GF-D8 (cell line): ENCODE measurements around the gene DPCD.
"Not testable (repeated sequence)": the region's sequence is repeated elsewhere in the genome, so short reads cannot be mapped to it uniquely, and the experiment has no call there.

ENCODE experiments used
- DNase-seq: peaks from one replicate; lab custom pipeline; 2025; lab: John Stamatoyannopoulos, UW

DPCD gene

DNA sequence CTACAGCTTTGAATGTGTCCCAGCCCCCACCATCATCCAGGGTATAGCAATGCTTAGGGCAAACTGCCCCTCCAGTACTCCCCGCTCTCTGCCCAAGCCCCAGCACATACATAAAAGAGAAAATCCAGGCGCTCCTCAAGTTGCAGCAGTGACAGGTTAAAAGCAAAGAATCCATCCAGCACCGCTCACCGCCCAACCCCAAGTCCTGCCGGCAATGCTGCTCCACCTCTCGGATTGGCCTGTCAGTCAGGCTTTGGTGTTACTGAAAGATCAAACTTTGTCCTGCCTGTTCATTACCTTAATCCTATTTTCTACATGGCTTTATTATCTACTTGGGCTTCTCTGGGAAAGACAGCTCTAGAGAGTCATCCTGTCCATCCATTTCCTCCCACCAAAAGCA, 31.9 kb downstream of the DPCD start:
- DNase-seq: no peak

DNA sequence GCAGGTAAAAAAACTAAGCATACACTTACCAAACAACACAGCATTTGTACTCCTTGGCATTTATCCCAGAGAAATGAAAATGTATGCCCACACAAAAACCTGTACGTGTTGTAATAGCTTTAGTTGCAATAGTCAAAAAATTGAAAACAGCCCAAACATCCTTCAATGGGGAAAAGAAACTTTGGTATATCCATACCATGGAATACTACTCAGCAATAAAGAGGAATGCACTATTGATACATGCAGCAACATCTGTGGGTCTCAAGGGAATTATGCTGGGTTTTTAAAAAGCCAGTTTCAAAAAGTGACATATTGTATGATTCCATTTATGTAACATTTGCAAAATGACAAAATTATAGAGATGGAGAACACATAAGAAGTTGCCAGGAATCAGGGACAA, 35.4 kb downstream of the DPCD start:
- no peak for DNase-seq

DNA sequence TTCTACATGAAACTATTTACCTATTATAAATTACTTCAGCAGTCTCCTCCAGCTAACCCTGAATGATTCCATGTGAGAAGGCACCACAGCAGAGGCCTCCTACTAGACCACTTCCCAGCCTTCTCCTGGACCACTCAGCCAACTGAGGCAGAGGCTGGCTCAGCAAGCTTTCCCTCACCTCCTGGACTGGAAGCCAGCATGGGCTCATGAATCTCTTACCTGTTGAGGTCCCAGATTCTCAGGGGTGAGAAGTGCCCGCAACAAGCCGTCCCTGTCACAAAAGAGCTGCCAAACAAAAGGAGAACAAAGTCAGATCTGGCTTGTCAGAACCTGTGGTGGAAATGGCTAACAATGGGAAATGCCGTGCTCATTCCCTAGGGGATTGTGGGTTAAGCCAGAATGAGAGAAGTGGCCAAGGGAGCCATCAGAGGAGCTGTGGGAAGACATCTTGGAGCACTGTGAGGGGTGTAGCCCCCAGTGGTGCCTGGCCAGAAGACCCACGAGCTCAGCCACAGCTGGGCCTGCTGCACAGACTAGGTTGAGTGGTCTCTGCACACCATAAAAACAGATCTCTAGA, 36.5 kb downstream of the DPCD start:
- no peak for DNase-seq

DNA sequence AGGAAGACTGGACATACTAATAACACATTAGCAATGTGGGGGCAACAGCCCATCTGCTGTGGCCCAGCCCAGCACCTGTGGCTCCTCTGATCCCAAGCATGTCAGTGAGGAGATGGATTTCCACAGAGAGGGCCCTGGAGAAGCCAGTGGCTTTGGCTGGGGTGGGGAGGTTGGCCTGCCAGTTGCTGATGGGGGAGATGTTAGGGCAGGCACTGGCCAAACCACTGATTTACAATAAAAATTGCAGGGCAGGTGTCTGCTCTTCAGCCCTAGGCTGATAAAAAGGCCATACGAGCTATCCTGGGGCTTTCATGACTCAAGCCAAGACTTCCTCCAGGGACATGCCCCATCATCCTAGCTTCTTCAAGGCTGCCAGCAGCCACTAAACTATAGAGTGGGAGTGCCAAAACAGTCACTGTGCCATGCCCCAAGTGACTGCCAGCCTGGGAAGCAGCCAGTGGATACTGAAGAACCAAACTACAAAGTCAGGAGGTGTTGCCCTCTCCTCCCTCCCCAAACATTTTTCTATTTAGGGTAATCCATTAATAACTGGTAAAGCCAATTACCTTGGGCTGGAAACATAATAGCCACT, 37.8 kb downstream of the DPCD start:
- DNase-seq: no peak

DNA sequence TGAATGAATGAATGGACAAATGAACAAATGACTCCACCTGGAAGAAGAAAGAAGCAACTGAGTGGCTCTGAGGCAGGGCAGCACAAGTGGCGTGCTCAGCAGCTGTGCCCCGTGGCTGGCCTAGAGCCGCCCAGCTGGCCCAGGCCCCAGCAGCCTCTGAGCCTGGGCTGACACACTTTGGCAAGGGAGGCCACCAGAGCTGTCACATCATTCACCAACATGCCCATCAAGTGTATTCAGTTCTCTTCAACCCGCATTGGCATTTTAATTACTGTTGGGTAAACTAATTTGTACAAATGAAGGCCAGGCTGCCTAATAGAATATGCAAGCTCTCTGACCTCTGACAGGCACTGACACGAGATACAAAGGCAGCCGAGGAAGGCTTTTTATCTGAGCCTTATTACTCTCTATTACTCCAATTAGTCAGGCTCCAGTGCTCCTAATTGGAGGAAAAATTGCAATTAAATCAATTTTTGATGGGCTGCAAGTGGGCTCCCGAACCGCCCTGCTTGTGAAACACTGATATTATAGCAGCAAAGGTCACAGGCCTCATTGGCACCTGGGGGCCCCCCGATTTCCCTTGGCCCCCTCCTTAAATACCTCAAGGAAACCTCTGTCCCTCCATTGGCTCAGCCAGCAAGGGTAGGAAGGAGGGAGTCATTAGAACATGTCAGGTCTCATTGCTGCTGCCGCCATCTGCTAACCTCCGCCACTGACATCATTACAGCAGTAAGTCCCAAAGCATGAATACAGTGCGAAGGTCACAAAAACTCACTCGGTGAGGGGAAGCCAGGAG, 41.9 kb downstream of the DPCD start:
- DNase-seq: no peak

DNA sequence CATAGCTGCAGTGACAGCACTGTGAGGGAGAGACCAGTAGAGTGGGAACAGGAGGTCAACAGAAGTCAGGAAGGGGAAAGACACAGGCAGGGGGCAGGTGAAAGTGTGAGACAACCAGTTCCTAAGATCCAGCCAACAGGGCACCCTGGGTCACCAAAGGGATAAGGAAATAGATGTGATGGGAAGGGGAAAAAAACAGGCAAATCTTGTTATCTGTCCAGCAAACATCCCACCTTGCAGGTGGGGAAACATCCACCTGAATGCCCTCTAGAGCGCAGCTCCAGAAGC, 42.5 kb downstream of the DPCD start:
- no peak for DNase-seq

DNA sequence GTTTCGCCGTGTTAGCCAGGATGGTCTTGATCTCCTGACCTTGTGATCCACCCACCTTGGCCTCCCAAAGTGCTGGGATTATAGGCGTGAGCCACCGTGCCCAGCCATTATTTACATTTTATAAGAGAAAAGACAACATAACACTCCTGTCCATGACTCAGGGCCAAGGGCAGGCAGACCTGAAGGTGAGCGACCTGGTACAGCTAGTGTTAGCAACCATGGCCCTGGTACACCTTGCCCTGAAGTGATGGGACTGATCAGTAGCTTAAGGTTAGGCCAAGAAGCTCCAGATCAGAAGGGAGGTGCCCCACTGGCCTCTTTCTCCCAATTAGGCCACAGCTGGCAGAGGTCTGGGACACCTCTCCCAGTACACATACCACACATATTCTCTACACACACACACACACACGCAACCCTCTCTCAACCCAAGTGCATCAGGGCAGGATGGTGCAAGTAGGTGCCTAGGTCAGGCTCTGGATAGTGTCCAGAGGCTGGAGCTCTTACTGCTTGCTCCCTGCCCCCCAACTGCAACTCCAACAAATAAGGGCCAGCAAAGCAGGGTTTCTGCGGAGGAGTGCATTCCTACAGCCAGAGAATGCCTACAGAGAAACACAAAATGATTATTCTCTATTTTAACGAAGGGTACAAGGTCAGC, 43.8 kb downstream of the DPCD start:
- DNase-seq: no peak

DNA sequence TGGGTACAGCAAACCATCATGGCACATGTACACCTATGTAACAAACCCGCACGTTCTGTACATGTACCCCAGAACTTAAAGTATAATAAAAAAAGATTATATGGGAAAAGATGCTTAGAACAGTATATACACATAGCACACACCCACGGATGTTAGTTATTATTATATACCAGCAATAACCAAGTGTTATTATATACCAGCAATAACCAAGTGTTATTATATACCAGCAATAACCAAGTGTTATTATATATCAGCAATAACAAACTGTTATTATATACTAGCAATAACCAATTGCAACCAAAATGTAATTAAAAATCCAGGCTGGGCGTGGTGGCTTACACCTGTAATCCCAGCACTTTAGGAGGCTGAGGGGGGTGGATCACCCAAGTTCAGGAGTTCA, 45.4 kb downstream of the DPCD start:
- not testable (repeated sequence) for DNase-seq

DNA sequence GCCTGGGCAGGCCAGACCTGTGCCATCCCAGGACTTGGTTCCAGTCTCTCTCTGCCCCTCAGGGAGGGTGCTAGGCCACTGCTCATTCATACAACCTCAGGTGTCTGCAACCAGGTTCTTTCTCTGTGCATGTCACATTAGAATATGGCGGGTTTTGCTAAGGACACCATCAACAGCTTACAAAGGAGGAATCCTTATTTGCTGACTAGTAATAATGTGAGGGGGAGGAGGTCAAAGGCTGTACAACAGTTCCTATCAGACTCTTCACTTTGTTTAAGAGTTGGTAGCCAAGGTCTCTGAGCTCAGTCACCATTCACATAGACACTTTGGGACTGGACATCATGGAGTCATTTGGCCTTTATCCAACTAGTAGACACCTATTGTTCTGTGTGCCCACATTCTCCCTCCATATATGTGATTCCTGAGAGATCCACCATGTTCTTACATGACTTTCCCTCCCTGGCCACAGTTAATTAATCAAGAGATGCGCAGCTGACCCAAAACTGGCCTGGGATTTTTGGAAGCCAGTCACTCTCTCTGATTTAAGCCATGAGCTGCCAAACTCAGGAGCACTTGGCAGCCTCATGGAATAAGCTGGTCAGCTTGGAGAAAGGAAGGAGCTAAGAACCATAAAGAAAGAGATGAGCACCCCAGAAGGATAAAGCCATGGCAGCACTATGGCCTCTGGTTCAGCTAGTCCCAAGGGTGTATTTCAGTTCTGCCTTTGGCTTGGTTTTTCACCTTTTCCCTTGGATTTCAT, 51.2 kb downstream of the DPCD start:
- DNase-seq: no peak

DNA sequence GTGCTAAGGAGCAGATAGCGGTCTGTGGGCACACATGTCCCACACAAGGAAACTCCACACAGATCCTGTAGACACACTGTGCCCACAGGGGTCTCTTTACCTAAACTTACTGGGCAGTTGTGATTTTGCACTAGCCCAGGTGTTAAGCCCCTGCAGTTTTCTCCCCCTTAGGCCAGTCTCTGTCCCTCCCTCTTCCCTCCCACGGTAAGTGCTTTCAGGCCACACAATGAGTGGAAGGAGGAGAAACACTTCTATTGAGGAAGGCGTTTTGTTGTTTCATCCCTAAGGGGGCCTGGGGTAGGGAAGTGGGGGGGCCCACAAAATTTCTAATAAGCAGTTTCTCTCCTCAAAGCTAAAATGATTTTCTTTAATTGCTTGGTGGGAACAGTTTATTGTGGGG, 55.4 kb downstream of the DPCD start:
- no peak for DNase-seq

DNA sequence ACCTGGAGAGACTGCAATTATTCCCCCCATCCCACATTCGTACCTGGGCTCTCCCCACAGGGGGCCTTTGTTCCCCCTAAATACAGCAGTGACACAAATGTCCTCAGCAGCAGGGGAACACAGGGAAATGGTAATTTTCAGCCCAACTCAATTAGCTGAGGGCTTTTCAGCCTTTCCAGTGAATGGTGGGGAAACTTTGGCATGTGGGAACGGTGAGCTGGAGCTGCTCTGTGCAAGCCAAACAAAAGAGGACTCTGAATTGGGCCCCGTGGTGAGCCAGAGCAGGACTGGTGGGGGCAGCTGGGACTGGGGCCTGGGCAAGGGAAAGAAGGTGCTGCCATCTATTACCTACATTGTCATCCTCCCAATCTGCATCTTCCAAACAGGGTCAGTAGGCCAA, 55.9 kb downstream of the DPCD start:
- no peak for DNase-seq

DNA sequence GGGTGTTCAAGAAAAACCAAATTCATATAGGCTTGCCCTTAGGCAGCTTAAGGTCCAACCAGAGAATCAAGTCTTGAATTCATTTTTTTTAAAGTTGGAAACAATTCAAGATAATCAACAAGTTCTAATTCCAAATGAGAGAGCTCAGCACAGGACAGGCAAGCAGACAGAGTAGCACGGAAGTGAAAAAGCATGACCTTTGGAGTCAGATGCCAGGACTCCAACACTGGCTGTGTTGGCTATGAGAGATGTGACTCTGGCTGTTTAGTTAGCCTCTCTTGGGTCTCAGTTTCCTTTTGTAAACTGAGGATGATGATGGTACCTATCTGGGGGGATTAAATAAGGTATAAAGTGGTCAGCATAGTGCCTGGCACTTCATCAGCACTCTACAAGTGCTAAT, 57.5 kb downstream of the DPCD start:
- no peak for DNase-seq

DNA sequence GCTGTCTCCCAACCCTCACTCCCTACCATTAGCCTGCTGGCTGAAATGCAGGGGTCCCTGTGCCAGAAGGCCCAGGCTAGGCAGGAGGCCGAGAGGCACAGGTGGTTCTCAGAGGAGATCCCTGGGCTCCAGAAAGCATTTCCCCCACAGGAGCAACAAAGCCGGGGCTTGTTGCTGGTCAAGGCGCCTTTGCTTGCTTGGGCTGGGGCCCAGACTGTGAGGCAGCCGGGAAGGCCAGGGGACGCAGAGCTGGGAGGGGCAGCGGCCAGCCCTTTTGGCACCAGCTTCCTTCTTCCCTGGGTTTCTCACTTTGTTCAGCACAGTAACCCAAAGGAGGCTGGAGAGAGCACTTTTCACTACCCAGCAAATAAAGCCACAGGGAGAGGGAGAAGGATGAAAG, 58.2 kb downstream of the DPCD start:
- no peak for DNase-seq

DNA sequence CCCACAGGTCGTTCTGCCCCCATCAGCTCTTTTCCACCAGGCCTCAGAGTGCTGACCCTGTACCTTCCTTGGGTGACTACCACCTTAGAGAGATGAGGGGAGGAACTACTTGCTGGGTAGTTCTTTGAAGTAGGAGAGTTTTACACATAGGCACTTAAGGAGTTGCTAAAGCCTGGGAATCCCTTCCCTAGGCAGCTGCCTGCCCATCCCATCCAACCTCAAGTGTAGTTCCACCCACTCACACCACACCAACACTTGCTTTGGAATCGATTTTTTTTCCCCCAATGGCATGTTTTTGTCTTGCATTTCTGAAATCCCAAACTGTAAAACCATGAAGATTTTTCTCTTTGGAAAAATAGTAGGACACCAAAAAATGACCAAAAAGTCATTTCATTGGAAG, 59.1 kb downstream of the DPCD start:
- no peak for DNase-seq

DNA sequence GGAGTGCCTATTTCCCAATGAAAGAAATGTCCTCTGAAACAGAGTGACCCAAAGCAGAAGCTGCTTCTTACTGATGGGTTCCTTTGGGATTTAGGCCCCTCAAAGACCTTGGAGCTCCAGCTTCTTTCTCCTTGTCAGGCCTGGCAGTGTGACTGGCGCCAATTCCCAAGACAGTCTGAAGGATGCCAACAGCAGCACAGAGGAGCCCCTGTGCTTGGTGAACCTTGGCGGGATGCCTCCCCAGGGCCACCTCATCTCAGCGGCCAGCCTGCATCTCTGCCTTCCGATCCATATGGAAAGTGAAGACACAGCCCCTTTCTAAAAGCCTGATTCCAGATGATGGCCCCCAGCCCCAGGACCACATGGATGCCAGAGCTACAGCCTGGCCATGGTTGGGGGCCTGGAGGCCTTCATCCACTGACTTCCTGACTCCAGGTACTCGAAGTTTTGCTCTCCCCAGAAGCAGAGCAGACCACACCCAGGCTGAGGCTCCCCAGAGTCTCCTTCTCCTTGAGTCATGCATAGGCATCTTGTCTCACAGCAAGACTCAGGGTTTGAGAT, 61.5 kb downstream of the DPCD start:
- no peak for DNase-seq

DNA sequence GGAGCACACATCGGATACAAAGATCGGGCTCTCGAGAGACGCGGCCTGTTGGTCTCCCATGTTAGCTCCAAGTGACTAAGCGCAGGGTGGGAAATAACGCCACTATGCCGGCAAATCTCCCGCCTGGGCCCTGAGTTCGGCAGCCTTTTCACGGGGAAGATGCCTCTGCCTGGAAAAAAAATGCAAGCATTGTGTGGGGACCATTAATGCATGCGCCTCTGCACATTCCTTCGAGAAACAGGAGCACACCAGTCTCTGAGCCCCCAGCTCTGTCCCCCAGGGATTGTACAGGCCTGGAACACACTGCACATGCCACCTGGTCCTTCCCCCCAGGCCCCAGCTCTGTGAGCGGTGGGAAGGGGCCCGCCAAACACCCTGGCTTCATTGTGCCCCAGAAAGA, 62.7 kb downstream of the DPCD start:
- no peak for DNase-seq

DNA sequence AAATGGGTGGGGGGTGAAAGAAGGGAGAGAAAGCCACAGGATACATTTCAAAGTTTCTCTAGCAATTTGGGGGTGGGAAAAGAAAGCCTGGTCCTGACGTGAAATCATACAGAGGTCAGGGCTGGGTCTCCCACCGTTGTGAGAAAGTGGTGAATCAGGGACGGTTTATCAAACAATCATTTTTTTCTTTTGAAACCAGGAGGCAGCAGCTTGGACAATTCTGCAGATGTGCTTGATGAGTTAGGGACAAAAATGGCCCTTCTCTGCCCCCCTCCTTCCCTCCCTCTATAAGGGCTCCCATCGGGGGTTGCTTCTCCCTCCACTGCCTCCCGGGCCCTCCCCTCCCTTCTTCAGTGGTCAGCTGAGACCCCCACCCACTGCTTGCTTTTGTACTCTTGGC, 63.2 kb downstream of the DPCD start:
- DNase-seq: no peak

DNA sequence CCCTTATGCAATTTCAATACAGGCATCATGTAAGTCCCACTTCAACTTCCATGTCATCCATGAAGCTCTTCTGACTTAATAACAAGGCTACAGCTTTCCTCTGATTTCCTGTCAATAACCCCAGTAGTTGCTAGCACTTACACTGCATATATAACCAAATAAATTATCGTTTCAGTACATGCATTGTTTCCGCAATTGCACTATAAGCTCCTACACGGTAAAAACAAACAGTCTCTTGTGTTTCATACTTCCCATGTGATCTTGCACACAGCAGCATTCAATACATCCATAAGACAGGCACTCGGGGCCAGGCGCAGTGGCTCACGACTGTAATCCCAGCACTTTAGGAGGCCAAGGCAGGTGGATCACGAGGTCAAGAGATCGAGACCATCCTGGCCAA, 65.4 kb downstream of the DPCD start:
- no peak for DNase-seq

DNA sequence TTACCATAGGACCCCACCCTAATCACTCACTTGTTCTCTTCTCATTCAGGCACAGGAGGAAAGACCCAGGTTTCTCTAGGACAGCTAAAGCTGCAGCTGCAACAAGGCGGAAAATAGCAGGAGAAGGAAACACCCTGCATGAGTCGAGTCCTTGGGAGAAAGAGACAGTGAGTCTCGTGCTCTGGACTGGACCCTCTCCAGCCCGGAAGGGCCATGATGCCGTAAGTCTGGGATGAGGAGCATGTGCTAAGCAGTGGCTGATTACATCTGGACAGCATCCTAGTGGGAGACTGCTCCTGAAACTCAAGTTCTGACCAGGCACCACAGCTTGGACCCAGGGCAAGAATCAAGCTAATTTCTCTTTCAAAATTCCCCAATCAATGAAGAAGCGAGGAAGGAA, 67.4 kb downstream of the DPCD start:
- no peak for DNase-seq

DNA sequence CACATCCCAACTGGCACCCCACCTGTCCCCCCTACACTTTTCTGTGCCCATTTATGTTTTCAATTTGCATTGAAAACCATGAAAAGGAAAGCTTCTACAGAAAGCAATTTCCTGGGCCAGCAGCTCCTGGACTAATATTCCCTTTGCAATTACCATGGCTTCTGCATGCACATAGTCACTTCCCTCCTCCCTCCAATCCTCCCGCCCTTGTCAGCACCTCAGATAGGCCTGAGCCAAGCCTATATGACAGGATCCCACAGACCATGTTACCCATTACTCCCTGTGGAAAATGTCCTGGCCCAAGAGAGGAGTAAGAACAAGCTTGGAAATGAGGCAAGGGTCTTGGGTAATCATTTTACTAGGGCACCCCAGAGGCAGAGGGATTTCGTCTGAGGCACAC, 68.8 kb downstream of the DPCD start:
- no peak for DNase-seq

DNA sequence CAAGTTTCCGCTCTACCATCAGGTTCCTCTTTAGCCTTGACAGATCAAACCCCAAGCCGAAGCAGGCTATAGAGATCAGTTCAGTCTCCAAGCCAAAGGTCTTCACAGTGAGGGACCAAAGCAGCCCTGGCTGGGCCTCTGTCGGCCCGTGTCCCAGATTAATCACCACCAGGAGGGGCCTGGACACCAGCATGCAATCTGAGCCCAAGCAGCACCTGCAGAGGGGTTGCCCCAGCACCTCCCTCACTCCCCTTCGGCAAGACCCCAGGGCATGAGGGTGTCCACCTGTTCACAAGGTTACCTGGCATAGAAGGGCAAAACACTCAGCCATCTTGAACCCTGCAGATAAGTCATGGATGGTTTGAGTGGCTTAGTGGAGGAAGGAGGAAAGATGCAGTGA, 70.9 kb downstream of the DPCD start:
- DNase-seq: no peak
